ENCODE measurements around the gene PTPRQ.

DNA sequence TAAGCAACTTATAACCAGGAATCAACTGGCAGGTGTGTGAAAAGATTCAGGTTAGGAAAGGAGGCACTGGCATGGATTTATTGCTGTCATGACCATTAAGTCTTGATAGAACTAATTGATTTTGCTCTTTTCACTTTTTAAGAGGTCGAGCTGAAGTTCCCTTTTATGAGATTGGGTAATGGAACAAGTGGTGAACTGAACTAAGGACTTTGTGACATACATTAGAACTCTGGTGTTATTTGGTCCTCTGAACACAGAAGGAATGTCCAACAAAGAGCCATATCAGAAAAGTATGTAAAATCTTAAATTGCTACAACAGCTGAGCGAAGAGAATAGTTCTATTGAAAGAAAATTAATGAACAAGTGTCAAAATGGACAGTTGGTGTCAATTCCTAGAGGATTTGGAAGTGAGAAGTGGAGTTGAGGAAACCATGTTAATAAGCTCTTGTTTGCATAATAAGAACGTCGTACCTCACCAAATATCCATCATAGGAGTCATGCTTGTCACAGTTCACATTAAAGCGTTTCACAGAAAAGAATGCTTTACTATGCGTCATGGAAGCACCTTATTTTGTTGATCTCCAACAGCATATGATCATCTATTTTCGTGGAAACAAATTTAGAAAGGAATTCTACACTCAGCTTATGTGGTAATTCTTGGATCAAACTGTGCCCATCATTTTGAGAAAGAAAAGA lies 255.0 kb downstream of the PTPRQ start:
- TF ChIP-seq, protein P1, sequence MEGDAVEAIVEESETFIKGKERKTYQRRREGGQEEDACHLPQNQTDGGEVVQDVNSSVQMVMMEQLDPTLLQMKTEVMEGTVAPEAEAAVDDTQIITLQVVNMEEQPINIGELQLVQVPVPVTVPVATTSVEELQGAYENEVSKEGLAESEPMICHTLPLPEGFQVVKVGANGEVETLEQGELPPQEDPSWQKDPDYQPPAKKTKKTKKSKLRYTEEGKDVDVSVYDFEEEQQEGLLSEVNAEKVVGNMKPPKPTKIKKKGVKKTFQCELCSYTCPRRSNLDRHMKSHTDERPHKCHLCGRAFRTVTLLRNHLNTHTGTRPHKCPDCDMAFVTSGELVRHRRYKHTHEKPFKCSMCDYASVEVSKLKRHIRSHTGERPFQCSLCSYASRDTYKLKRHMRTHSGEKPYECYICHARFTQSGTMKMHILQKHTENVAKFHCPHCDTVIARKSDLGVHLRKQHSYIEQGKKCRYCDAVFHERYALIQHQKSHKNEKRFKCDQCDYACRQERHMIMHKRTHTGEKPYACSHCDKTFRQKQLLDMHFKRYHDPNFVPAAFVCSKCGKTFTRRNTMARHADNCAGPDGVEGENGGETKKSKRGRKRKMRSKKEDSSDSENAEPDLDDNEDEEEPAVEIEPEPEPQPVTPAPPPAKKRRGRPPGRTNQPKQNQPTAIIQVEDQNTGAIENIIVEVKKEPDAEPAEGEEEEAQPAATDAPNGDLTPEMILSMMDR (optimal IDR thresholded peaks at IDR 0.05 in 1 of 3, IDR thresholded peaks at IDR 0.05 in 1 of 3, conservative IDR thresholded peaks at IDR 0.05 in 1 of 3; ENCODE audit: extremely low read depth in 1 of 3, insufficient read depth in 2 of 3, low read length in 3 of 3), result no peak
- TF ChIP-seq EZH2 (IDR thresholded peaks at IDR 0.05; ENCODE audit: low read length), result no peak

All from keratinocyte (primary cell).